Astrocyte (in vitro differentiated cells and primary cell): ENCODE results near the gene NOX4. TPM values are rescaled to one million over a fixed set of nuclear protein-coding genes. Genes with fewer than 3 reads are reported as not detected.

ENCODE experiments used
- DNase-seq: peaks from one replicate; pipeline ENCODE4 v3.0.0-alpha.2; 2010; ENCODE audit warnings: low read depth
- FAIRE-seq: peaks from 2 replicates; lab custom pipeline; 2011; peaks lifted over from hg19 to GRCh38; lab: Jason Lieb, UNC
- H2AFZ ChIP-seq: 2 replicates; pipeline ENCODE4 v1.6.0; 2012; ENCODE audit warnings: low read depth, low read length, inconsistent platforms
- H3K27ac ChIP-seq: 2 replicates; pipeline ENCODE4 v1.5.1; 2011; ENCODE audit warnings: low read depth, low read length, inconsistent platforms
- H3K27me3 ChIP-seq: 2 replicates; pipeline ENCODE4 v1.6.0; 2011; ENCODE audit warnings: low read length, inconsistent platforms; ENCODE audit not compliant: insufficient read depth
- H3K36me3 ChIP-seq: 2 replicates; pipeline ENCODE4 v1.5.1; 2011; ENCODE audit warnings: low read length, inconsistent platforms; ENCODE audit not compliant: insufficient read depth
- H3K4me1 ChIP-seq: 2 replicates; pipeline ENCODE4 v1.5.1; 2011; ENCODE audit warnings: low read length, inconsistent platforms; ENCODE audit not compliant: insufficient read depth
- H3K4me2 ChIP-seq: 2 replicates; pipeline ENCODE4 v1.6.0; 2012; ENCODE audit warnings: low read length, inconsistent platforms
- H3K4me3 ChIP-seq: 2 replicates; pipeline ENCODE4 v1.5.1; 2011; ENCODE audit warnings: low read depth, mild to moderate bottlenecking, low read length, inconsistent platforms; ENCODE audit not compliant: insufficient read depth
- H3K79me2 ChIP-seq: 2 replicates; pipeline ENCODE4 v1.6.0; 2012; ENCODE audit warnings: mild to moderate bottlenecking, low read length, inconsistent platforms; ENCODE audit not compliant: insufficient read depth
- H3K9ac ChIP-seq: 2 replicates; pipeline ENCODE4 v1.6.0; 2012; ENCODE audit warnings: mild to moderate bottlenecking, low read length, inconsistent platforms
- H3K9me3 ChIP-seq: 2 replicates; pipeline ENCODE4 v1.5.1; 2012; ENCODE audit warnings: low read depth, mild to moderate bottlenecking, low read length, inconsistent platforms; ENCODE audit not compliant: insufficient read depth
- H4K20me1 ChIP-seq: 2 replicates; pipeline ENCODE4 v1.6.0; 2012; ENCODE audit warnings: low read length, inconsistent platforms; ENCODE audit not compliant: insufficient read depth
- H3K27ac Mint-ChIP-seq: one replicate; pipeline ENCODE4 v1.8.0; 2021; ENCODE audit warnings: mild to moderate bottlenecking, mixed read lengths; ENCODE audit not compliant: unreplicated experiment
- H3K27me3 Mint-ChIP-seq: one replicate; pipeline ENCODE4 v1.8.0; 2021; ENCODE audit warnings: low read depth, mixed read lengths; ENCODE audit not compliant: unreplicated experiment
- H3K36me3 Mint-ChIP-seq: one replicate; pipeline ENCODE4 v1.8.0; 2021; ENCODE audit warnings: low read depth, mixed read lengths; ENCODE audit not compliant: unreplicated experiment
- H3K4me1 Mint-ChIP-seq: one replicate; pipeline ENCODE4 v1.8.0; 2021; ENCODE audit warnings: low read depth, mixed read lengths; ENCODE audit not compliant: unreplicated experiment
- H3K4me3 Mint-ChIP-seq: one replicate; pipeline ENCODE4 v1.8.0; 2021; ENCODE audit warnings: mild to moderate bottlenecking, moderate library complexity, mixed read lengths; ENCODE audit not compliant: unreplicated experiment
- H3K9me3 Mint-ChIP-seq: one replicate; pipeline ENCODE4 v1.8.0; 2021; ENCODE audit warnings: mild to moderate bottlenecking, mixed read lengths; ENCODE audit not compliant: unreplicated experiment
- EZH2 ChIP-seq: IDR thresholded peaks from 2 replicates; pipeline ENCODE4 v1.6.1; 2012; ENCODE audit warnings: mild to moderate bottlenecking, low read length, inconsistent platforms; ENCODE audit not compliant: insufficient read depth
- total RNA-seq: library from RNA; stranded (reverse); gene quantifications from 2 replicates; pipeline ENCODE4 v1.2.1, GENCODE V29; 2021
- TF ChIP-seq, protein P1 (sequence below): IDR thresholded peaks from 2 replicates; pipeline ENCODE4 v1.5.1; 2011; ENCODE audit warnings: low read depth, mild to moderate bottlenecking, inconsistent platforms, low read length, moderate library complexity; ENCODE audit not compliant: insufficient read depth

NOX4 gene
- total RNA-seq, 1 donor from 2014 or later: 36.5 TPM

DNA sequence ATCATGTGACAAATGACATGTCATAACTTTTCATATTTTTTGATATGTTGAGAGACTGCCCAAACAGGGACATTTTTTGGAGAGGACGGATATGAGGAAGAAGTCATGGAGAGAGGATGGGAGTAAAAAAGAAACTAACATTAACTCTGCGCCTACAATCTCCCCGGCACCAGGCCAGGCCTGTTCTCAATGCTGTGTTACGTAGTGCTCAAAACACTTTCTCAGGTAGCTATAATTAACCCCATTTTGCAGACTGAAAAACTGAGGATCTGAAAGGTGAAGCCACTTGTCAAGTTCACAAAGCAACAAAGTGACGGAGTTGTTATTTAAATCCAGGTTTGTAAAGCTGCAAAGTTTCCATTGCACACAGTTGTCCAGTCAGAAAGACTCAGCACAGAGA lies 17.4 kb upstream of the NOX4 start:
- H3K9me3 Mint-ChIP-seq: no peaks in the 10 kb centered on the region
- TF ChIP-seq EZH2: no peak
- TF ChIP-seq, protein P1, sequence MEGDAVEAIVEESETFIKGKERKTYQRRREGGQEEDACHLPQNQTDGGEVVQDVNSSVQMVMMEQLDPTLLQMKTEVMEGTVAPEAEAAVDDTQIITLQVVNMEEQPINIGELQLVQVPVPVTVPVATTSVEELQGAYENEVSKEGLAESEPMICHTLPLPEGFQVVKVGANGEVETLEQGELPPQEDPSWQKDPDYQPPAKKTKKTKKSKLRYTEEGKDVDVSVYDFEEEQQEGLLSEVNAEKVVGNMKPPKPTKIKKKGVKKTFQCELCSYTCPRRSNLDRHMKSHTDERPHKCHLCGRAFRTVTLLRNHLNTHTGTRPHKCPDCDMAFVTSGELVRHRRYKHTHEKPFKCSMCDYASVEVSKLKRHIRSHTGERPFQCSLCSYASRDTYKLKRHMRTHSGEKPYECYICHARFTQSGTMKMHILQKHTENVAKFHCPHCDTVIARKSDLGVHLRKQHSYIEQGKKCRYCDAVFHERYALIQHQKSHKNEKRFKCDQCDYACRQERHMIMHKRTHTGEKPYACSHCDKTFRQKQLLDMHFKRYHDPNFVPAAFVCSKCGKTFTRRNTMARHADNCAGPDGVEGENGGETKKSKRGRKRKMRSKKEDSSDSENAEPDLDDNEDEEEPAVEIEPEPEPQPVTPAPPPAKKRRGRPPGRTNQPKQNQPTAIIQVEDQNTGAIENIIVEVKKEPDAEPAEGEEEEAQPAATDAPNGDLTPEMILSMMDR: no peak
- Histone ChIP-seq H2AFZ (no peak overlapping the region), H3K36me3 (no peaks in the 10 kb centered on the region), H3K27ac (no peak overlapping the region), H3K9ac (no peak overlapping the region), H3K79me2 (no peaks in the 10 kb centered on the region), H3K9me3 (no peaks in the 10 kb centered on the region), H3K27me3 (no peaks in the 10 kb centered on the region), H3K4me1 (no peaks in the 10 kb centered on the region), H3K4me3 (no peak overlapping the region), H4K20me1 (no peaks in the 10 kb centered on the region), H3K4me2 (no peak overlapping the region)
- FAIRE-seq: no peak
- no peaks in the 10 kb centered on the region for H3K27me3 Mint-ChIP-seq
- H3K36me3 Mint-ChIP-seq: no peaks in the 10 kb centered on the region
- no peak overlapping the region for H3K27ac Mint-ChIP-seq
- H3K4me3 Mint-ChIP-seq: no peak overlapping the region
- DNase-seq: no peak
- H3K4me1 Mint-ChIP-seq: peaks cover 3% of the 10 kb centered on the region

DNA sequence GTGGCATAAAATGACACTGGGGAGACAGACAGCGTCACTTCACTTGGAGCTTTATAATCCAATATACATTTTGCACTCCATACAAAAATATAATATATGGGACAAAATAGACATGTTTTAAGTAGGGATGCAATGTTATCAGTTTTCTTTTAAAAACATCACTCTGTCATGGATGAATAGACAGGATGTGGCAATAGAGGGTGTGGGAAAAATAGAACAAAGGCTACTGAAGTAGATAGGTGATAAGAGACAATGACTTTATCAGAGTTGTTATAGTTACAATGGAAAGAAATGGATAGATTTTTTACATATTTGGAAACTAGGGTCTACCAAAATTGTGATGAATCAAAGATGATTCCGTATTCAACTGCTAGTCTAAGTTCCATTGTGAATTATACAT lies 13.1 kb upstream of the NOX4 start:
- Mint-ChIP-seq H3K36me3 (no peaks in the 10 kb centered on the region), H3K27me3 (no peaks in the 10 kb centered on the region), H3K4me3 (no peak overlapping the region), H3K27ac (no peak overlapping the region), H3K9me3 (no peaks in the 10 kb centered on the region), H3K4me1 (peaks cover 10% of the 10 kb centered on the region)
- no peak overlapping the region for H3K9ac ChIP-seq
- H4K20me1 ChIP-seq: no peaks in the 10 kb centered on the region
- no peak overlapping the region for H2AFZ ChIP-seq
- no peaks in the 10 kb centered on the region for H3K4me1 ChIP-seq
- H3K27ac ChIP-seq: no peak overlapping the region
- no peaks in the 10 kb centered on the region for H3K79me2 ChIP-seq
- DNase-seq: no peak
- no peaks in the 10 kb centered on the region for H3K27me3 ChIP-seq
- FAIRE-seq: no peak
- TF ChIP-seq EZH2: no peak
- TF ChIP-seq, protein P1: no peak
- H3K4me3 ChIP-seq: no peak overlapping the region
- H3K36me3 ChIP-seq: no peaks in the 10 kb centered on the region
- no peaks in the 10 kb centered on the region for H3K9me3 ChIP-seq
- H3K4me2 ChIP-seq: no peak overlapping the region

DNA sequence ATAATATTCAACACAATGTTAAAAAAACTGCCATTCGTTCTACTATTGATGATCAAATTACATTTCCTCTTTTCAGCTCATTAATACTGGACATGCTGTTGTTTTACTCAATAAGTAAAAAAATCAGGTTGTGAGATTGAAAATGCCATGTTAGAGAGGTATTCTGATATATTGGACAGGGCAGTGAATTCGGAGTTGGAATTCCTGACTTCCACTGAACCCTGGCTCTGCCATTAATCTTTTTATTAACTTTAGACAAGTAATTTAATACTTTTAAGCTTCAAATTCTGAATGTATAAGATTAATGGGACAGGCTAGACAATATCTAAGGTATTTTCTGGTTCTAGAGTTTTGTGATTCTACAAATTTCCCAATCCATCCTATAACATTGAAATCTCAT lies 12.2 kb upstream of the NOX4 start:
- no peak for DNase-seq
- FAIRE-seq: no peak

More for the DNA sequence above, 12.2 kb upstream of the NOX4 start:
- no peak overlapping the region for H3K4me3 Mint-ChIP-seq
- no peaks in the 10 kb centered on the region for H3K4me1 ChIP-seq
- no peak overlapping the region for H2AFZ ChIP-seq
- H3K27me3 Mint-ChIP-seq: no peaks in the 10 kb centered on the region
- no peak overlapping the region for H3K27ac Mint-ChIP-seq
- H3K9ac ChIP-seq: no peak overlapping the region
- no peaks in the 10 kb centered on the region for H3K27me3 ChIP-seq
- no peak overlapping the region for H3K4me2 ChIP-seq
- no peak overlapping the region for H3K4me3 ChIP-seq
- H3K79me2 ChIP-seq: no peaks in the 10 kb centered on the region
- H3K36me3 ChIP-seq: no peaks in the 10 kb centered on the region
- peaks cover 10% of the 10 kb centered on the region for H3K4me1 Mint-ChIP-seq
- no peak overlapping the region for H3K27ac ChIP-seq
- no peaks in the 10 kb centered on the region for H3K9me3 ChIP-seq
- H4K20me1 ChIP-seq: no peaks in the 10 kb centered on the region
- H3K36me3 Mint-ChIP-seq: no peaks in the 10 kb centered on the region
- H3K9me3 Mint-ChIP-seq: no peaks in the 10 kb centered on the region
- TF ChIP-seq, protein P1: no peak
